HEK293 (cell line): ENCODE measurements around the gene CACNA2D3.

ENCODE experiments used
- CTCF ChIA-PET: fragments of 350-600 bp; formaldehyde crosslinking; extraction: SDS; loops from one replicate; lab custom pipeline; 2021; ENCODE audit warnings: antibody characterized with exemption; lab: Yijun Ruan, JAX
- POLR2A ChIA-PET: fragments of 300-600 bp; formaldehyde crosslinking; extraction: SDS; loops from one replicate; lab custom pipeline; 2020; ENCODE audit warnings: antibody characterized with exemption, inconsistent platforms; lab: Yijun Ruan, JAX
- H3K27ac ChIP-seq: fragments of 200-500 bp; sonication (Bioruptor generic); 2 replicates; pipeline ENCODE4 v1.5.1; 2014; ENCODE audit warnings: low read depth, low read length, control low read depth, inconsistent platforms; ENCODE audit errors: extremely low read depth
- H3K36me3 ChIP-seq, 2 experiments: fragments of 200-500 bp in 1 of 2; sonication (Bioruptor generic) in 1 of 2; 1 replicate in 1 of 2; 2 replicates in 1 of 2; pipeline ENCODE4 v1.5.1; 2014 to 2017; ENCODE audit warnings: inconsistent platforms in 2 of 2, low read length in 2 of 2; ENCODE audit not compliant: control insufficient read depth in 2 of 2, insufficient read depth in 1 of 2
- H3K4me1 ChIP-seq: fragments of 200-500 bp; sonication (Bioruptor generic); 2 replicates; pipeline ENCODE4 v1.5.1; 2014; ENCODE audit warnings: mild to moderate bottlenecking, low read length, inconsistent platforms; ENCODE audit not compliant: control insufficient read depth, insufficient read depth
- H3K4me3 ChIP-seq: 2 replicates; pipeline ENCODE4 v1.5.1; 2011; ENCODE audit warnings: low read depth, mild to moderate bottlenecking, control low read depth, low read length, moderate library complexity
- H3K9me3 ChIP-seq: fragments of 200-500 bp; sonication (Bioruptor generic); 2 replicates; pipeline ENCODE4 v1.5.1; 2014; ENCODE audit warnings: low read depth, low read length, inconsistent platforms; ENCODE audit not compliant: control insufficient read depth, insufficient read depth
- GFI1B ChIP-seq: fragments of 450-650 bp; formaldehyde crosslinking; IDR thresholded peaks from 2 replicates; pipeline ENCODE4 v1.5.1; 2016; ENCODE audit warnings: missing biosample characterization, missing genetic modification characterization
- GLIS2 ChIP-seq: fragments of 450-650 bp; formaldehyde crosslinking; IDR thresholded peaks from 2 replicates; pipeline ENCODE4 v1.5.1; 2016; ENCODE audit warnings: missing biosample characterization, missing genetic modification characterization
- IKZF3 ChIP-seq: fragments of 450-650 bp; IDR thresholded peaks from 2 replicates; pipeline ENCODE4 v1.5.0; 2018; ENCODE audit warnings: missing biosample characterization, mild to moderate bottlenecking, missing genetic modification characterization, moderate library complexity
- KLF16 ChIP-seq: fragments of 450-650 bp; formaldehyde crosslinking; IDR thresholded peaks from 2 replicates; pipeline ENCODE4 v1.5.1; 2017; ENCODE audit warnings: missing biosample characterization, missing genetic modification characterization
- OVOL3 ChIP-seq: fragments of 450-650 bp; formaldehyde crosslinking; IDR thresholded peaks from 2 replicates; pipeline ENCODE4 v1.5.1; 2016; ENCODE audit warnings: missing biosample characterization, missing genetic modification characterization
- ZBTB8A ChIP-seq: fragments of 450-650 bp; formaldehyde crosslinking; IDR thresholded peaks from 2 replicates; pipeline ENCODE4 v1.5.1; 2016; ENCODE audit warnings: missing biosample characterization, missing genetic modification characterization
- ZEB2 ChIP-seq: fragments of 450-650 bp; formaldehyde crosslinking; IDR thresholded peaks from 2 replicates; pipeline ENCODE4 v1.5.1; 2016; ENCODE audit warnings: missing biosample characterization, missing genetic modification characterization
- ZFP3 ChIP-seq: fragments of 450-650 bp; formaldehyde crosslinking; IDR thresholded peaks from 2 replicates; pipeline ENCODE4 v1.5.1; 2016; ENCODE audit warnings: low read depth, missing biosample characterization, missing genetic modification characterization
- ZNF112 ChIP-seq: fragments of 450-650 bp; formaldehyde crosslinking; IDR thresholded peaks from 2 replicates; pipeline ENCODE4 v1.5.0; 2017; ENCODE audit warnings: missing biosample characterization, missing genetic modification characterization
- ZNF138 ChIP-seq: fragments of 450-650 bp; formaldehyde crosslinking; IDR thresholded peaks from 2 replicates; pipeline ENCODE4 v1.5.1; 2016; ENCODE audit warnings: missing biosample characterization, missing genetic modification characterization, borderline replicate concordance
- ZNF174 ChIP-seq: fragments of 450-650 bp; formaldehyde crosslinking; IDR thresholded peaks from 2 replicates; pipeline ENCODE4 v1.5.0; 2017; ENCODE audit warnings: missing biosample characterization, mild to moderate bottlenecking, missing genetic modification characterization
- ZNF19 ChIP-seq: fragments of 450-650 bp; formaldehyde crosslinking; IDR thresholded peaks from 2 replicates; pipeline ENCODE4; 2016; ENCODE audit warnings: missing biosample characterization, missing genetic modification characterization, low read depth
- ZNF2 ChIP-seq: fragments of 450-650 bp; formaldehyde crosslinking; IDR thresholded peaks from 2 replicates; pipeline ENCODE4 v1.5.1; 2016; ENCODE audit warnings: missing biosample characterization, missing genetic modification characterization
- ZNF202 ChIP-seq: fragments of 450-650 bp; formaldehyde crosslinking; IDR thresholded peaks from 2 replicates; pipeline ENCODE4 v1.5.1; 2016; ENCODE audit warnings: missing biosample characterization, missing genetic modification characterization, borderline replicate concordance
- ZNF394 ChIP-seq: fragments of 450-650 bp; formaldehyde crosslinking; IDR thresholded peaks from 2 replicates; pipeline ENCODE4 v1.5.1; 2016; ENCODE audit warnings: missing biosample characterization, missing genetic modification characterization, mild to moderate bottlenecking, moderate library complexity, borderline replicate concordance
- ZNF549 ChIP-seq: fragments of 450-650 bp; IDR thresholded peaks from 2 replicates; pipeline ENCODE4 v1.5.1; 2018; ENCODE audit warnings: missing biosample characterization, missing genetic modification characterization, mild to moderate bottlenecking, inconsistent platforms, moderate library complexity
- ZNF623 ChIP-seq: fragments of 450-650 bp; formaldehyde crosslinking; IDR thresholded peaks from 2 replicates; pipeline ENCODE4 v1.5.1; 2016; ENCODE audit warnings: missing biosample characterization, missing genetic modification characterization
- ZNF624 ChIP-seq: fragments of 450-650 bp; formaldehyde crosslinking; IDR thresholded peaks from 2 replicates; pipeline ENCODE4 v1.5.1; 2017; ENCODE audit warnings: missing biosample characterization, missing genetic modification characterization
- ZNF670 ChIP-seq: fragments of 450-650 bp; formaldehyde crosslinking; IDR thresholded peaks from 2 replicates; pipeline ENCODE4 v1.5.1; 2016; ENCODE audit warnings: missing biosample characterization, missing genetic modification characterization, low read depth
- ZNF707 ChIP-seq: fragments of 450-650 bp; formaldehyde crosslinking; IDR thresholded peaks from 2 replicates; pipeline ENCODE4 v1.5.1; 2016; ENCODE audit warnings: missing biosample characterization, missing genetic modification characterization
- ZNF747 ChIP-seq: fragments of 450-650 bp; formaldehyde crosslinking; IDR thresholded peaks from 2 replicates; pipeline ENCODE4 v1.5.1; 2016; ENCODE audit warnings: missing biosample characterization, missing genetic modification characterization
- ZNF776 ChIP-seq: fragments of 450-650 bp; formaldehyde crosslinking; IDR thresholded peaks from 2 replicates; pipeline ENCODE4 v1.5.0; 2017; ENCODE audit warnings: missing biosample characterization, missing genetic modification characterization, borderline replicate concordance
- ZNF785 ChIP-seq: fragments of 450-650 bp; formaldehyde crosslinking; IDR thresholded peaks from 2 replicates; pipeline ENCODE4 v1.5.1; 2016; ENCODE audit warnings: missing biosample characterization, missing genetic modification characterization
- ZSCAN23 ChIP-seq: fragments of 450-650 bp; formaldehyde crosslinking; IDR thresholded peaks from 2 replicates; pipeline ENCODE4 v1.5.1; 2016; ENCODE audit warnings: missing biosample characterization, missing genetic modification characterization
- ZXDB ChIP-seq: fragments of 450-650 bp; formaldehyde crosslinking; IDR thresholded peaks from 2 replicates; pipeline ENCODE4 v1.5.1; 2016; ENCODE audit warnings: missing biosample characterization, missing genetic modification characterization
- TF ChIP-seq, protein P1 (sequence below): fragments of 450-650 bp; formaldehyde crosslinking; IDR thresholded peaks from 2 replicates; pipeline ENCODE4 v1.5.1; 2016; ENCODE audit warnings: missing biosample characterization, missing genetic modification characterization
- TF ChIP-seq, protein P2 (sequence below): fragments of 450-650 bp; formaldehyde crosslinking; IDR thresholded peaks from 2 replicates; pipeline ENCODE4 v1.5.1; 2017; ENCODE audit warnings: missing biosample characterization, missing genetic modification characterization
- TF ChIP-seq, protein P3 (sequence below): fragments of 450-650 bp; formaldehyde crosslinking; conservative IDR thresholded peaks from 2 replicates; pipeline ENCODE4 v1.5.1; 2016; ENCODE audit warnings: low read depth, missing biosample characterization, missing genetic modification characterization

The CACNA2D3 gene

GRCh38 chr3:54935869-54936268, 813.5 kb downstream of the CACNA2D3 start:
- no peaks in the 10 kb centered on the region for H3K36me3 ChIP-seq
- no peaks in the 10 kb centered on the region for H3K9me3 ChIP-seq
- no peaks in the 10 kb centered on the region for H3K4me1 ChIP-seq
- POLR2A ChIA-PET: no interaction called here
- TF ChIP-seq ZNF785 (tag by site-specific recombination): no peak
- TF ChIP-seq, protein P1, sequence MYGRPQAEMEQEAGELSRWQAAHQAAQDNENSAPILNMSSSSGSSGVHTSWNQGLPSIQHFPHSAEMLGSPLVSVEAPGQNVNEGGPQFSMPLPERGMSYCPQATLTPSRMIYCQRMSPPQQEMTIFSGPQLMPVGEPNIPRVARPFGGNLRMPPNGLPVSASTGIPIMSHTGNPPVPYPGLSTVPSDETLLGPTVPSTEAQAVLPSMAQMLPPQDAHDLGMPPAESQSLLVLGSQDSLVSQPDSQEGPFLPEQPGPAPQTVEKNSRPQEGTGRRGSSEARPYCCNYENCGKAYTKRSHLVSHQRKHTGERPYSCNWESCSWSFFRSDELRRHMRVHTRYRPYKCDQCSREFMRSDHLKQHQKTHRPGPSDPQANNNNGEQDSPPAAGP (tag by site-specific recombination): no peak
- no peak for TF ChIP-seq ZNF624
- TF ChIP-seq ZNF174 (tag by site-specific recombination): no peak
- no peak for TF ChIP-seq IKZF3
- TF ChIP-seq ZNF549: no peak
- TF ChIP-seq GLIS2 (tag by site-specific recombination): no peak
- TF ChIP-seq ZFP3 (tag by site-specific recombination): no peak
- no peak for TF ChIP-seq ZXDB (tag by site-specific recombination)
- TF ChIP-seq ZNF202 (tag by site-specific recombination): no peak
- TF ChIP-seq, all 188 proteins: peak for 0
- CTCF ChIA-PET: interaction anchor here (0.6 kb wide), 1 partner anchor 793 kb away, joined by 3 read pairs; no protein-coding TSS in a partner anchor
- H3K27ac ChIP-seq: no peak overlapping the region
- no peak overlapping the region for H3K4me3 ChIP-seq

DNA sequence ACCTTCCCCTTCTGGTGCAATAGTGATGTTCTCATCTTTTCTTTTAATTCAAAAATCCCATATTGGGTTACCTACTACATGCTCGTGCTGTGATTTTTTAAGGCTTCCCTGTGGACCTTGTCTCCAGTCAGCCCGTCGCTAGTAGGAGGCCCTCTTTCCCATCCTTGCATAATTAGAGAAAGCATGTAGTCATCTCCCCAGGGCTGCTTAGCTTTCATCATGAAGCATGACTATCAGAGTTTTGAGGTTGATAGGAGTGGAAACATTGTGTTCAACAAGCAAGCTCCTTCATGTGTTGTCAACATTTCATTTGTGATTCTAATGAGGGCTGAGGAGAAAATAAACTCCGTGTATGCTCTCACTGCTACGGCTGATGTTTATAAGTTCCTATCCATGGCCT, 814.2 kb downstream of the CACNA2D3 start:
- Histone ChIP-seq H3K27ac (no peak overlapping the region), H3K9me3 (no peaks in the 10 kb centered on the region), H3K4me3 (no peak overlapping the region), H3K4me1 (no peaks in the 10 kb centered on the region), H3K36me3 (no peaks in the 10 kb centered on the region)
- CTCF ChIA-PET: interaction anchor here (0.6 kb wide), 1 partner anchor 792 kb away, joined by 3 read pairs; no protein-coding TSS in a partner anchor
- no peak for TF ChIP-seq ZNF138 (tag by site-specific recombination)
- TF ChIP-seq ZNF2 (tag by site-specific recombination): no peak
- no peak for TF ChIP-seq ZNF19 (tag by site-specific recombination)
- TF ChIP-seq ZBTB8A (tag by site-specific recombination): no peak
- no peak for TF ChIP-seq ZEB2
- no peak for TF ChIP-seq OVOL3 (tag by site-specific recombination)
- TF ChIP-seq, protein P2, sequence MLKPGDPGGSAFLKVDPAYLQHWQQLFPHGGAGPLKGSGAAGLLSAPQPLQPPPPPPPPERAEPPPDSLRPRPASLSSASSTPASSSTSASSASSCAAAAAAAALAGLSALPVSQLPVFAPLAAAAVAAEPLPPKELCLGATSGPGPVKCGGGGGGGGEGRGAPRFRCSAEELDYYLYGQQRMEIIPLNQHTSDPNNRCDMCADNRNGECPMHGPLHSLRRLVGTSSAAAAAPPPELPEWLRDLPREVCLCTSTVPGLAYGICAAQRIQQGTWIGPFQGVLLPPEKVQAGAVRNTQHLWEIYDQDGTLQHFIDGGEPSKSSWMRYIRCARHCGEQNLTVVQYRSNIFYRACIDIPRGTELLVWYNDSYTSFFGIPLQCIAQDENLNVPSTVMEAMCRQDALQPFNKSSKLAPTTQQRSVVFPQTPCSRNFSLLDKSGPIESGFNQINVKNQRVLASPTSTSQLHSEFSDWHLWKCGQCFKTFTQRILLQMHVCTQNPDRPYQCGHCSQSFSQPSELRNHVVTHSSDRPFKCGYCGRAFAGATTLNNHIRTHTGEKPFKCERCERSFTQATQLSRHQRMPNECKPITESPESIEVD (tag by site-specific recombination): no peak
- POLR2A ChIA-PET: no interaction called here

DNA sequence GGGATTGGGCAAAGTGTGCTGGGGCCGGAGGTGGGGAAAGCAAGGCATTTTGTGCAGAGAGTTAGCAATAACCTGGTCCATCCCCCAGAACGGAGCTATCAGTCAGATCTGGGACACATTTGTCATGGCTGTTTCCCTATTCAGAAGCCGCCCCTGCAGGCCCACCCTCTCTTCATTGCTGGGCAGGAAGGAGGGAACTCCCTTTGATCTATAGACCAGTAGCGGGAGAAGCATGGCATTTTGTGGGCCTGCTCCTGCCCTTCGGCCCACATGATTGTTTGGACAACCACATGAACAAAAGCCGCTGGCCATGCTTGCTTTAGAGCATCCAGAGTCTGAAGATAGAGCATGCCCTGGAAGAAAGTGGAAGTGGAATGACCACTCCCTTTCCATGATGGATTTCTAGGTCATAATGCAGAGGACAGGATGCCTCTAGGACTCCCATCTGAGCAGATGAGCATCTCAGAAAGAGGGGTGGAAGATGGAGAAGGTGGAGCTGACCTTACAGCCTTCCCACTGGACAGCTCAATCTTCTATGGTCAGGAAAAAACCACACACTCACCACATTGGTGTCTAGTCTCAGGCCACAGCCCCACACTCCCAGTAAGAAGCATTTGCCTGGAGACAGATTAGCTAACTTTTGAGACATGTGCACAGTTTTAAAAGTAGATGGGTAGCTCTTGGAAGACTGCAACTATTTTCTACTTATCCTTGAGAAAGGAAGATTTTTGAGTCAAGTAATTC, 817.4 kb downstream of the CACNA2D3 start:
- Histone ChIP-seq H3K27ac (no peak overlapping the region), H3K36me3 (no peaks in the 10 kb centered on the region), H3K9me3 (no peaks in the 10 kb centered on the region), H3K4me1 (no peaks in the 10 kb centered on the region), H3K4me3 (no peak overlapping the region)
- ChIA-PET POLR2A (no interaction called here), CTCF (interaction anchor here (0.5 to 0.6 kb wide), 2 partner anchors 13 to 464 kb away, joined by 3 to 4 read pairs; no protein-coding TSS in a partner anchor)
- TF ChIP-seq ZNF776 (tag by site-specific recombination) (no peak), ZNF670 (tag by site-specific recombination) (no peak), ZNF112 (tag by site-specific recombination) (no peak), ZNF623 (tag by site-specific recombination) (no peak), ZSCAN23 (tag by site-specific recombination) (no peak), ZNF394 (tag by site-specific recombination) (no peak), ZNF707 (tag by site-specific recombination) (no peak), GFI1B (tag by site-specific recombination) (no peak), ZNF747 (tag by site-specific recombination) (no peak), KLF16 (no peak)
- TF ChIP-seq, protein P3, sequence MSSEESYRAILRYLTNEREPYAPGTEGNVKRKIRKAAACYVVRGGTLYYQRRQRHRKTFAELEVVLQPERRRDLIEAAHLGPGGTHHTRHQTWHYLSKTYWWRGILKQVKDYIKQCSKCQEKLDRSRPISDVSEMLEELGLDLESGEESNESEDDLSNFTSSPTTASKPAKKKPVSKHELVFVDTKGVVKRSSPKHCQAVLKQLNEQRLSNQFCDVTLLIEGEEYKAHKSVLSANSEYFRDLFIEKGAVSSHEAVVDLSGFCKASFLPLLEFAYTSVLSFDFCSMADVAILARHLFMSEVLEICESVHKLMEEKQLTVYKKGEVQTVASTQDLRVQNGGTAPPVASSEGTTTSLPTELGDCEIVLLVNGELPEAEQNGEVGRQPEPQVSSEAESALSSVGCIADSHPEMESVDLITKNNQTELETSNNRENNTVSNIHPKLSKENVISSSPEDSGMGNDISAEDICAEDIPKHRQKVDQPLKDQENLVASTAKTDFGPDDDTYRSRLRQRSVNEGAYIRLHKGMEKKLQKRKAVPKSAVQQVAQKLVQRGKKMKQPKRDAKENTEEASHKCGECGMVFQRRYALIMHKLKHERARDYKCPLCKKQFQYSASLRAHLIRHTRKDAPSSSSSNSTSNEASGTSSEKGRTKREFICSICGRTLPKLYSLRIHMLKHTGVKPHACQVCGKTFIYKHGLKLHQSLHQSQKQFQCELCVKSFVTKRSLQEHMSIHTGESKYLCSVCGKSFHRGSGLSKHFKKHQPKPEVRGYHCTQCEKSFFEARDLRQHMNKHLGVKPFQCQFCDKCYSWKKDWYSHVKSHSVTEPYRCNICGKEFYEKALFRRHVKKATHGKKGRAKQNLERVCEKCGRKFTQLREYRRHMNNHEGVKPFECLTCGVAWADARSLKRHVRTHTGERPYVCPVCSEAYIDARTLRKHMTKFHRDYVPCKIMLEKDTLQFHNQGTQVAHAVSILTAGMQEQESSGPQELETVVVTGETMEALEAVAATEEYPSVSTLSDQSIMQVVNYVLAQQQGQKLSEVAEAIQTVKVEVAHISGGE: no peak
